ENCODE results near the gene ATP10A. TPM values are rescaled to one million over a fixed set of nuclear protein-coding genes. Genes with fewer than 3 reads are reported as not detected.

The ATP10A gene
- polyA plus RNA-seq, 1 donor from 2014 or later = not detected

DNA sequence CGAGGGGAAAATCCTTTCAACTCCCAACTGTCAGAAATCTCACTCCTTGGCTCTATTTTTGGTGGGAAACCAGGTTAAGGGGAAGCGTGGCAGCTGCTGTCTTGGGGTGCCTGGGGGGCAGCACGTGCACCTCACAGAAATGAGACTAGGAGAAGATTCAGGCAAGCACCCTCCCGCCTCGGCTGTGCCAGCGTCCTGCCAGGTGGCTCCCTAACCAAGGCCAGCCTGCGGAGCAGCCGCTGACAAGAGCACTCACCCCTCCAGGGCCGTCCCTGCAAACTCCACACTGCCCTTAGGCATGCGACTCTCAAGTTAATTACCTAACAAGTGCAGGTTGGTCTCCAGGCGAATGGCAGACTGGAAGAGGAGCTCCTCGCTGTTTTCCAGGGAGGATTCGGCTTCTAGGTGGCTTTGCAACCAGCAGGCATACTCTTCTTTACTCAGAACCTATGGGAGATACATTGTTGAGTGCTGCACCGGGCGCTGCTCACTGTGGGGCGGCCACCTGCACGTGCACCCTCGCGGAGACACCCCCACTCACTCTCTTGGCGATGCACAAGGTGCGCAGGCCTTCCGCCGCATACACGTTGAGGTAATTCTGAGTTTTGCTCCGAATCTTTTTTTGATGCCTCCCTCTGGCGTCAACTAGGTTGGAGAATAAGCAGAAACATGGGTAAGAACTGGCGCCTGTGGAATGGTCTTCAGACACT lies 155.3 kb downstream of the ATP10A start:
- Histone ChIP-seq H3K27ac (ENCODE audit: low read length) (no peak overlapping the region), H3K9me3 (ENCODE audit: low read length) (no peaks in the 10 kb centered on the region), H3K4me2 (ENCODE audit: low read length) (no peak overlapping the region), H3K4me3 (ENCODE audit: low read length) (no peak overlapping the region), H2AFZ (ENCODE audit: low read depth, low read length) (no peak overlapping the region), H3K27me3 (ENCODE audit: insufficient read depth, low read depth, low read length) (no peaks in the 10 kb centered on the region), H3K9me2 (ENCODE audit: insufficient read depth, low read length) (no peaks in the 10 kb centered on the region), H3K36me3 (ENCODE audit: insufficient read depth, low read length) (no peaks in the 10 kb centered on the region), H3K9ac (ENCODE audit: low read length) (no peak overlapping the region), H3K79me2 (replicated peaks; ENCODE audit: insufficient read depth, low read length) (no peaks in the 10 kb centered on the region), H4K20me1 (ENCODE audit: insufficient read depth) (no peaks in the 10 kb centered on the region), H3F3A (ENCODE audit: insufficient read depth, low read length, poor library complexity, severe bottlenecking) (no peaks in the 10 kb centered on the region)
- TF ChIP-seq SMC3 (conservative IDR thresholded peaks at IDR 0.05; ENCODE audit: poor library complexity) = no peak
- TF ChIP-seq POLR2AphosphoS5 (IDR thresholded peaks at IDR 0.05) = no peak
- TF ChIP-seq EZH2 (IDR thresholded peaks at IDR 0.05; ENCODE audit: borderline replicate concordance, insufficient read depth, low read length, poor library complexity, severe bottlenecking) = no peak

DNA sequence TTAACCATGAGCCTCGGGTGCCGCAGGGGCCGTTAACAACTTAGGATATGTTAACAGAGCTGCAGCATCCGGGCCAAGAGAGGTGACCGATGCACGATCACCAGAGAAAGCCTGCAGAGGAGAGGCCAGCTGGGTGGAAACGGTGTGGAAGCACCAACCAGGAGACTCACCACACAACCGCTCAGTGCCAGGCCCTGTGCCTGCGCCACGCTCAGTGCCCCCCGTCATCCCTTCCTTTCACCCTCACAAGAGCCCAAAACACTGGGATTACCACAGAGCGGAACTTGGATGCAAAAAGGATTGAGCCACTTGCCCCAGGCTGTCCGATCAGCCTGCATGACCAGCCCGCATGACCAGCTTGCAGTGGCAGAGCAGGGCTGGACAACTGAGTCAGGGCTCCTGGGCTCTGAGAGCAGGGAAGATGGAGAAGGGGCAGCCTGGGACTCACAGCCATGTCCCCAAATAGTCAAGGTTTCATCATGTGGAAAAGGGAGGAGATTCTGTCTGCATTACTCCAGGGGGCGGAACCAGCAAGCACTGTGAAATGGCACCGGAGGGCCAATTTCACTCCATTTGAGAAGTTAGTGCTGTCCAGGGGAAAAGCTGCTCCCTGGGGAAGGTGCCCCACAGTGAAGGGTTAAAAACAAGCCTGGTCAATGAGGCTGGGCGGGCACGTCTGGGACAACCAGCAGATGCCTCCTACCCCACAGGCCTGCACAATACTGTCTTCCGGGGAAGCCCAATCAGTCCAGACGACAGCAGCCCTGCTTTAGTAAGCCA lies 156.8 kb downstream of the ATP10A start:
- Histone ChIP-seq H3K27me3 (ENCODE audit: insufficient read depth, low read depth, low read length) (no peaks in the 10 kb centered on the region), H3F3A (ENCODE audit: insufficient read depth, low read length, poor library complexity, severe bottlenecking) (no peaks in the 10 kb centered on the region), H3K79me2 (replicated peaks; ENCODE audit: insufficient read depth, low read length) (no peaks in the 10 kb centered on the region), H3K9me2 (ENCODE audit: insufficient read depth, low read length) (no peaks in the 10 kb centered on the region), H4K20me1 (ENCODE audit: insufficient read depth) (no peaks in the 10 kb centered on the region), H3K4me2 (ENCODE audit: low read length) (no peak overlapping the region), H3K9me3 (ENCODE audit: low read length) (no peaks in the 10 kb centered on the region), H3K27ac (ENCODE audit: low read length) (no peak overlapping the region), H3K36me3 (ENCODE audit: insufficient read depth, low read length) (no peaks in the 10 kb centered on the region), H2AFZ (ENCODE audit: low read depth, low read length) (no peak overlapping the region), H3K4me3 (ENCODE audit: low read length) (no peak overlapping the region), H3K9ac (ENCODE audit: low read length) (no peak overlapping the region)
- TF ChIP-seq EP300 (conservative IDR thresholded peaks at IDR 0.05; ENCODE audit: poor library complexity, severe bottlenecking) (no peak), TAF1 (IDR thresholded peaks at IDR 0.05; ENCODE audit: low read depth) (no peak), MXI1 (conservative IDR thresholded peaks at IDR 0.05; ENCODE audit: poor library complexity, severe bottlenecking) (no peak), POLR2AphosphoS5 (IDR thresholded peaks at IDR 0.05) (no peak), EZH2 (IDR thresholded peaks at IDR 0.05; ENCODE audit: borderline replicate concordance, insufficient read depth, low read length, poor library complexity, severe bottlenecking) (no peak), RAD21 (conservative IDR thresholded peaks at IDR 0.05) (no peak), REST (IDR thresholded peaks at IDR 0.05; ENCODE audit: borderline replicate concordance) (no peak), SMC3 (conservative IDR thresholded peaks at IDR 0.05; ENCODE audit: poor library complexity) (no peak)
- TF ChIP-seq, protein P1, sequence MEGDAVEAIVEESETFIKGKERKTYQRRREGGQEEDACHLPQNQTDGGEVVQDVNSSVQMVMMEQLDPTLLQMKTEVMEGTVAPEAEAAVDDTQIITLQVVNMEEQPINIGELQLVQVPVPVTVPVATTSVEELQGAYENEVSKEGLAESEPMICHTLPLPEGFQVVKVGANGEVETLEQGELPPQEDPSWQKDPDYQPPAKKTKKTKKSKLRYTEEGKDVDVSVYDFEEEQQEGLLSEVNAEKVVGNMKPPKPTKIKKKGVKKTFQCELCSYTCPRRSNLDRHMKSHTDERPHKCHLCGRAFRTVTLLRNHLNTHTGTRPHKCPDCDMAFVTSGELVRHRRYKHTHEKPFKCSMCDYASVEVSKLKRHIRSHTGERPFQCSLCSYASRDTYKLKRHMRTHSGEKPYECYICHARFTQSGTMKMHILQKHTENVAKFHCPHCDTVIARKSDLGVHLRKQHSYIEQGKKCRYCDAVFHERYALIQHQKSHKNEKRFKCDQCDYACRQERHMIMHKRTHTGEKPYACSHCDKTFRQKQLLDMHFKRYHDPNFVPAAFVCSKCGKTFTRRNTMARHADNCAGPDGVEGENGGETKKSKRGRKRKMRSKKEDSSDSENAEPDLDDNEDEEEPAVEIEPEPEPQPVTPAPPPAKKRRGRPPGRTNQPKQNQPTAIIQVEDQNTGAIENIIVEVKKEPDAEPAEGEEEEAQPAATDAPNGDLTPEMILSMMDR (IDR thresholded peaks at IDR 0.05; ENCODE audit: poor library complexity, severe bottlenecking) = no peak

Measured in neural cell (in vitro differentiated cells).